ENCODE results near the gene PARP14. TPM values are rescaled to one million over a fixed set of nuclear protein-coding genes. Genes with fewer than 3 reads are reported as not detected.
"Not testable (repeated sequence)": the region's sequence is repeated elsewhere in the genome, so short reads cannot be mapped to it uniquely, and the experiment has no call there.

The PARP14 gene
- total RNA-seq = 100 to 1,000 TPM; 132 to 140 TPM

- H3K27me3 Mint-ChIP-seq = no peaks in the 10 kb centered on the region
- peak within 1 kb of the TSS; percentile 96 for H3K4me3 Mint-ChIP-seq
- peaks cover 48% of the 10 kb centered on the region for H3K36me3 Mint-ChIP-seq (ENCODE audit: low read depth)
- peak; percentile 79 for DNase-seq
- peaks cover 57% of the 10 kb centered on the region for H3K4me1 Mint-ChIP-seq
- H3K27ac Mint-ChIP-seq = peak within 1 kb of the TSS; percentile 93
- H3K9me3 Mint-ChIP-seq = no peaks in the 10 kb centered on the region
- POLR2A ChIA-PET = interaction anchor here (0.6 to 7.2 kb wide), 18 partner anchors 8 to 1135 kb away, joined by 3 to 228 read pairs (median 9); partner anchors contain the start of genes DTX3L, FAM162A, HSPBAP1 and KPNA1
- CTCF ChIA-PET = interaction anchor here (0.6 to 5.3 kb wide), 16 partner anchors 12 to 1135 kb away, joined by 4 to 206 read pairs (median 6); partner anchors contain the start of genes DTX3L, FAM162A, PARP15 and PARP9
These were observed at the start of gene PARP14 for GRCh38 chr3:122680475-122681283. Gene PARP14 (plus strand): TSS chr3:122680839. CDS start chr3:122680884, 45 bp downstream.

GRCh38 chr3:122635789-122636188, 44.9 kb upstream of the PARP14 start:
- H3K27ac Mint-ChIP-seq = no peak overlapping the region
- H3K9me3 Mint-ChIP-seq = no peaks in the 10 kb centered on the region
- H3K4me3 Mint-ChIP-seq = no peak overlapping the region
- no peaks in the 10 kb centered on the region for H3K27me3 Mint-ChIP-seq
- H3K4me1 Mint-ChIP-seq = no peaks in the 10 kb centered on the region
- POLR2A ChIA-PET = interaction anchor here (1.5 kb wide), 1 partner anchor 44 kb away, joined by 3 read pairs; no protein-coding TSS in a partner anchor
- CTCF ChIA-PET = no interaction called here
- no peak for DNase-seq
- peaks cover 56% of the 10 kb centered on the region for H3K36me3 Mint-ChIP-seq (ENCODE audit: low read depth)

- ChIA-PET CTCF (interaction anchor here (0.6 kb wide), 1 partner anchor 20 kb away, joined by 5 read pairs; no protein-coding TSS in a partner anchor), POLR2A (interaction anchor here (1.5 kb wide), 1 partner anchor 43 kb away, joined by 3 read pairs; no protein-coding TSS in a partner anchor)
- Mint-ChIP-seq H3K4me3 (no peak overlapping the region), H3K36me3 (ENCODE audit: low read depth) (peaks cover 58% of the 10 kb centered on the region), H3K4me1 (peaks cover 3% of the 10 kb centered on the region), H3K27me3 (no peaks in the 10 kb centered on the region), H3K9me3 (no peaks in the 10 kb centered on the region), H3K27ac (no peak overlapping the region)
- DNase-seq = no peak
These were observed 43.9 kb upstream of the PARP14 start for GRCh38 chr3:122636697-122637096.

- ChIA-PET POLR2A (no interaction called here), CTCF (interaction anchor here (0.6 to 1.6 kb wide), 2 partner anchors 38 to 149 kb away, joined by 3 to 8 read pairs; no protein-coding TSS in a partner anchor)
- no peak for DNase-seq
- Mint-ChIP-seq H3K9me3 (no peaks in the 10 kb centered on the region), H3K4me3 (no peak overlapping the region), H3K36me3 (ENCODE audit: low read depth) (peaks cover 42% of the 10 kb centered on the region), H3K27ac (no peak overlapping the region), H3K27me3 (no peaks in the 10 kb centered on the region), H3K4me1 (peaks cover 35% of the 10 kb centered on the region)
These were observed 40.1 kb upstream of the PARP14 start for GRCh38 chr3:122640437-122640999.

- Mint-ChIP-seq H3K4me3 (peak overlapping the region; percentile 38), H3K27ac (peak overlapping the region; percentile 73), H3K4me1 (peaks cover 53% of the 10 kb centered on the region), H3K9me3 (no peaks in the 10 kb centered on the region), H3K27me3 (no peaks in the 10 kb centered on the region), H3K36me3 (ENCODE audit: low read depth) (peaks cover 25% of the 10 kb centered on the region)
- CTCF ChIA-PET = interaction anchor here (0.7 to 0.8 kb wide), 2 partner anchors 14 to 38 kb away, joined by 3 to 4 read pairs; partner anchors contain the start of gene PARP14
- no peak for DNase-seq
- POLR2A ChIA-PET = interaction anchor here (0.9 to 1.4 kb wide), 3 partner anchors 18 to 79 kb away, joined by 3 to 5 read pairs (median 3); partner anchors contain the start of genes DTX3L and PARP9
These were observed 37.7 kb upstream of the PARP14 start for GRCh38 chr3:122642935-122643334.

- no peaks in the 10 kb centered on the region for H3K9me3 Mint-ChIP-seq
- H3K4me3 Mint-ChIP-seq = peak overlapping the region; percentile 72
- H3K4me1 Mint-ChIP-seq = peaks cover 50% of the 10 kb centered on the region
- ChIA-PET POLR2A (interaction anchor here (0.9 to 3.0 kb wide), 10 partner anchors 15 to 131 kb away, joined by 3 to 14 read pairs (median 4); partner anchors contain the start of genes DTX3L, KPNA1, PARP14 and PARP9), CTCF (interaction anchor here (1.2 kb wide), 2 partner anchors 23 to 33 kb away, joined by 7 to 8 read pairs; no protein-coding TSS in a partner anchor)
- peaks cover 8% of the 10 kb centered on the region for H3K27me3 Mint-ChIP-seq
- H3K36me3 Mint-ChIP-seq (ENCODE audit: low read depth) = peaks cover 7% of the 10 kb centered on the region
- H3K27ac Mint-ChIP-seq = peak overlapping the region; percentile 79
- no peak for DNase-seq
These were observed 34.3 kb upstream of the PARP14 start for GRCh38 chr3:122646146-122646988.

GRCh38 chr3:122651233-122651907, 29.3 kb upstream of the PARP14 start:
- peaks cover 11% of the 10 kb centered on the region for H3K4me1 Mint-ChIP-seq
- CTCF ChIA-PET; H3K4me3 Mint-ChIP-seq; H3K9me3 Mint-ChIP-seq; H3K27ac Mint-ChIP-seq; DNase-seq; H3K36me3 Mint-ChIP-seq (ENCODE audit: low read depth); POLR2A ChIA-PET: not testable (repeated sequence)
- peaks cover 18% of the 10 kb centered on the region for H3K27me3 Mint-ChIP-seq

GRCh38 chr3:122651962-122652361, 28.7 kb upstream of the PARP14 start:
- H3K4me1 Mint-ChIP-seq; POLR2A ChIA-PET; H3K27ac Mint-ChIP-seq; H3K9me3 Mint-ChIP-seq; H3K4me3 Mint-ChIP-seq; CTCF ChIA-PET; DNase-seq; H3K36me3 Mint-ChIP-seq (ENCODE audit: low read depth): not testable (repeated sequence)
- peaks cover 18% of the 10 kb centered on the region for H3K27me3 Mint-ChIP-seq

- Mint-ChIP-seq H3K4me1 (peaks cover 20% of the 10 kb centered on the region), H3K9me3 (peaks cover 13% of the 10 kb centered on the region), H3K36me3 (ENCODE audit: low read depth) (peaks cover 12% of the 10 kb centered on the region)
- POLR2A ChIA-PET, H3K27me3 Mint-ChIP-seq, H3K27ac Mint-ChIP-seq, CTCF ChIA-PET, DNase-seq, H3K4me3 Mint-ChIP-seq: not testable (repeated sequence)
These were observed 22.3 kb upstream of the PARP14 start for GRCh38 chr3:122658336-122658735.

GRCh38 chr3:122660297-122660974, 20.2 kb upstream of the PARP14 start:
- peaks cover 16% of the 10 kb centered on the region for H3K36me3 Mint-ChIP-seq (ENCODE audit: low read depth)
- peaks cover 9% of the 10 kb centered on the region for H3K27me3 Mint-ChIP-seq
- H3K4me3 Mint-ChIP-seq = no peak overlapping the region
- POLR2A ChIA-PET = no interaction called here
- CTCF ChIA-PET = interaction anchor here (1.0 kb wide), 1 partner anchor 18 kb away, joined by 3 read pairs; no protein-coding TSS in a partner anchor
- no peak for DNase-seq
- peaks cover 13% of the 10 kb centered on the region for H3K9me3 Mint-ChIP-seq
- no peak overlapping the region for H3K27ac Mint-ChIP-seq
- peaks cover 20% of the 10 kb centered on the region for H3K4me1 Mint-ChIP-seq

- ChIA-PET POLR2A (interaction anchor here (0.7 to 1.4 kb wide), 3 partner anchors 14 to 97 kb away, joined by 3 to 4 read pairs (median 4); partner anchors contain the start of genes DTX3L and PARP9), CTCF (interaction anchor here (1.2 kb wide), 1 partner anchor 18 kb away, joined by 4 read pairs; no protein-coding TSS in a partner anchor)
- Mint-ChIP-seq H3K27me3 (peaks cover 9% of the 10 kb centered on the region), H3K4me1 (peaks cover 20% of the 10 kb centered on the region), H3K36me3 (ENCODE audit: low read depth) (peaks cover 16% of the 10 kb centered on the region), H3K9me3 (peaks cover 11% of the 10 kb centered on the region), H3K27ac (peak overlapping the region; percentile 4), H3K4me3 (peak overlapping the region; percentile 13)
- DNase-seq = peak; percentile 60
These were observed 19.0 kb upstream of the PARP14 start for GRCh38 chr3:122661633-122662032.

Data from activated CD4-positive, alpha-beta memory T cell treated with anti-CD3 and anti-CD28 coated beads, Interleukin-2, amount 10 ng/mL, durations not matched to agents 7 days and 5 days (primary cell).